HCT116 (cell line): ENCODE results near the gene PSORS1C2. TPM values are rescaled to one million over a fixed set of nuclear protein-coding genes. Genes with fewer than 3 reads are reported as not detected.
"Not testable (repeated sequence)": the region's sequence is repeated elsewhere in the genome, so short reads cannot be mapped to it uniquely, and the experiment has no call there.

ENCODE experiments used
- ATAC-seq: fragments of 200-7000 bp; cut with Tn5 transposase; 2 replicates; pipeline ENCODE4 v1.9.1; 2020; ENCODE audit warnings: mild to moderate bottlenecking, moderate library complexity
- BruUV-seq: library from RNA; stranded (reverse); fragments of 400-500 nt; replicated peaks from 2 replicates; lab custom pipeline; 2021; lab: Mats Ljungman, UMichigan
- CTCF ChIA-PET: fragments of 300-600 bp; sonication (Branson Sonifier 250); formaldehyde crosslinking; loops from one replicate; lab custom pipeline; 2021; ENCODE audit warnings: antibody characterized with exemption; lab: Charles Lee
- POLR2A ChIA-PET: fragments of 300-600, 350-600 bp; sonication (Branson Sonifier 250); formaldehyde crosslinking; loops from one replicate; lab custom pipeline; 2021; ENCODE audit warnings: antibody characterized with exemption; lab: Charles Lee
- RAD21 ChIA-PET, 2 experiments: fragments of 300-600 bp; sonication (Branson Sonifier 250); formaldehyde crosslinking; loops; one replicate each; lab custom pipeline; 2023; ENCODE audit warnings: low total read pairs in 2 of 2; ENCODE audit not compliant: uncharacterized antibody in 2 of 2, unreplicated experiment in 2 of 2, low non-redundant PET in 1 of 2; lab: Charles Lee
- DNase-seq: peaks from one replicate; pipeline ENCODE4 v3.0.0-alpha.2; 2010; ENCODE audit warnings: low read depth, low spot score
- H2AFZ ChIP-seq: fragments of 200-600 bp; shearing (Covaris generic), sonication (generic); 2 replicates; pipeline ENCODE4 v1.6.1; 2017; ENCODE audit warnings: low read depth, mixed run types, mixed read lengths, antibody characterized with exemption, low read length; ENCODE audit not compliant: poor library complexity, severe bottlenecking
- H3K27ac ChIP-seq: 2 replicates; pipeline ENCODE4 v1.5.1; 2012; ENCODE audit warnings: low read depth, low read length
- H3K27me3 ChIP-seq: fragments of 200-600 bp; sonication (generic); 2 replicates; pipeline ENCODE4 v1.6.1; 2016; ENCODE audit warnings: mixed run types, low read length, mixed read lengths; ENCODE audit not compliant: insufficient read depth
- H3K36me3 ChIP-seq, 2 experiments: fragments of 200-500 bp in 1 of 2; fragments of 200-600 bp in 1 of 2; sonication (Bioruptor generic) in 1 of 2; sonication (generic) in 1 of 2; 2 replicates each; pipeline versions ENCODE4 v1.5.1 to v1.6.1; 2014 to 2016; ENCODE audit warnings: low read length in 2 of 2, inconsistent platforms in 1 of 2, mixed read lengths in 1 of 2, mixed run types in 1 of 2; ENCODE audit not compliant: insufficient read depth in 2 of 2, control insufficient read depth in 1 of 2
- H3K4me1 ChIP-seq, 2 experiments: fragments of 200-600 bp in 1 of 2; sonication (generic) in 1 of 2; 2 replicates each; pipeline versions ENCODE4 v1.5.1 to v1.6.1; 2012 to 2017; ENCODE audit warnings: low read length in 2 of 2, inconsistent platforms in 1 of 2, mild to moderate bottlenecking in 1 of 2, mixed read lengths in 1 of 2, mixed run types in 1 of 2, moderate library complexity in 1 of 2; ENCODE audit not compliant: insufficient read depth in 2 of 2, control insufficient read depth in 1 of 2
- H3K4me2 ChIP-seq: fragments of 200-600 bp; sonication (generic); 2 replicates; pipeline ENCODE4 v1.6.1; 2017; ENCODE audit warnings: mixed run types, low read length, mixed read lengths
- H3K4me3 ChIP-seq, 2 experiments: fragments of 200-600 bp in 1 of 2; sonication (generic) in 1 of 2; replicated peaks in 1 of 2; 2 replicates each; pipeline ENCODE4 v1.5.1; 2011 to 2016; ENCODE audit warnings: low read length in 2 of 2, control low read depth in 1 of 2, low read depth in 1 of 2, mild to moderate bottlenecking in 1 of 2, mixed read lengths in 1 of 2, mixed run types in 1 of 2
- H3K79me2 ChIP-seq: fragments of 200-600 bp; sonication (generic); 2 replicates; pipeline ENCODE4 v1.6.1; 2017; ENCODE audit warnings: mild to moderate bottlenecking, mixed run types, low read length, moderate library complexity, mixed read lengths; ENCODE audit not compliant: insufficient read depth
- H3K9ac ChIP-seq: fragments of 200-600 bp; sonication (generic); 2 replicates; pipeline ENCODE4 v1.6.1; 2016; ENCODE audit warnings: low read length, mixed read lengths
- H3K9me2 ChIP-seq: fragments of 200-600 bp; sonication (generic), shearing (Covaris generic); 2 replicates; pipeline ENCODE4 v1.6.1; 2017; ENCODE audit warnings: mixed run types, mild to moderate bottlenecking, moderate library complexity; ENCODE audit not compliant: insufficient read depth
- H3K9me3 ChIP-seq, 2 experiments: fragments of 200-500 bp in 1 of 2; fragments of 200-600 bp in 1 of 2; sonication (Bioruptor generic) in 1 of 2; sonication (generic) in 1 of 2; 2 replicates each; pipeline ENCODE4 v1.6.1; 2014 to 2017; ENCODE audit warnings: low read length in 2 of 2, mixed read lengths in 2 of 2, inconsistent platforms in 1 of 2, low read depth in 1 of 2, mild to moderate bottlenecking in 1 of 2, mixed run types in 1 of 2, moderate library complexity in 1 of 2; ENCODE audit not compliant: control insufficient read depth in 1 of 2, insufficient read depth in 1 of 2
- H4K20me1 ChIP-seq: fragments of 200-600 bp; sonication (generic), shearing (Covaris generic); 2 replicates; pipeline ENCODE4 v1.6.1; 2017; ENCODE audit warnings: mixed run types, mild to moderate bottlenecking, moderate library complexity; ENCODE audit not compliant: insufficient read depth
- intact Hi-C: fragments of 100-400 bp; cut with micrococcal nuclease; formaldehyde crosslinking; loops from 2 replicates; pipeline ENCODE4 v1.10.0; 2022
- total RNA-seq: library from RNA; stranded (reverse); gene quantifications from one replicate; pipeline ENCODE4 v1.2.1, GENCODE V29; 2021; ENCODE audit not compliant: unreplicated experiment

The PSORS1C2 gene
- total RNA-seq, 1 experiment from 2014 or later: not detected

DNA sequence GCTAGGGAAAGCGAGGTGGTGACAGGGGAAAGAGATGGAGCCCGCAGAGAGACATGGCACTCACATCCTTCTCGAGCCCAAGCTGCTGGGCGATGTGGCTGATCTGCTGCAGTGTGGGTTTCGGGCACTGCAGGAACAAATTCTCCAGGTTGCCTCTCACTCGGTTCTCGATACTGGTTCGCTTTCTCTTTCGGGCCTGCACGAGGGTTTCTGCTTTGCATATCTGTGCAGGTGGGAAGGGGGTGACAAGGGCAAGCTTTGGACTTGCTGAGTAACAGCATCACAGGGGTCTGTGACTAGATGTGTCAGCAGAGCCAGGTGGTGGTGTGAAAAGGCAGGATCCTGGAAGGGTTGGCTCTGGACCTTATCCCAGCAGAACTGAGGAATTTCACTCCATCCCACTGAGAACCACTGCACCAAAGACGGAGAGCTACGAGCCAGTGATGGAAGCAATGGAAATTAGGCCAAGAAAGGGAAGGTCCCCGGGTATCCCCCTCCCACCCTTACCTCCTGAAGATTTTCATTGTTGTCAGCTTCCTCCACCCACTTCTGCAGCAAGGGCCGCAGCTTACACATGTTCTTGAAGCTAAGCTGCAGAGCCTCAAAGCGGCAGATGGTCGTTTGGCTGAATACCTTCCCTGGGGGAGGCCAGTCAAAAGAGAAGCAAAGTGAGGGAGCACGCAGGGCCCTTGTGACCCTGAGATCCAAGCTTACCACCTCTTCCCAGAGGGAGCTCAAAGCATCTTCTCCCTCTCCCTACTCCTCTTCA is 26.4 kb upstream of the PSORS1C2 start:
- H3K9me2 ChIP-seq, H3K4me2 ChIP-seq, H3K27ac ChIP-seq, H3K79me2 ChIP-seq, H3K4me3 ChIP-seq, H4K20me1 ChIP-seq, ATAC-seq, H3K9me3 ChIP-seq, RAD21 ChIA-PET, BruUV-seq, CTCF ChIA-PET, H2AFZ ChIP-seq, intact Hi-C loops, H3K27me3 ChIP-seq, POLR2A ChIA-PET, DNase-seq, H3K9ac ChIP-seq: not testable (repeated sequence)
- peaks cover 3 to 12% of the 10 kb centered on the region in 2 experiments; a peak in 3 of 4 replicates for H3K36me3 ChIP-seq
- peaks cover 9 to 19% of the 10 kb centered on the region in 2 experiments; a peak in 3 of 4 replicates for H3K4me1 ChIP-seq

- BruUV-seq, H3K27ac ChIP-seq, H4K20me1 ChIP-seq, RAD21 ChIA-PET, H3K4me2 ChIP-seq, H3K9me3 ChIP-seq, ATAC-seq, H3K27me3 ChIP-seq, H3K79me2 ChIP-seq, H2AFZ ChIP-seq, H3K9me2 ChIP-seq, POLR2A ChIA-PET, CTCF ChIA-PET, H3K9ac ChIP-seq, H3K4me3 ChIP-seq, DNase-seq, intact Hi-C loops: not testable (repeated sequence)
- Histone ChIP-seq H3K36me3 (peaks cover 3 to 12% of the 10 kb centered on the region in 2 experiments; a peak in 3 of 4 replicates), H3K4me1 (peaks cover 7 to 16% of the 10 kb centered on the region in 2 experiments; a peak in 3 of 4 replicates)
These were observed 25.7 kb upstream of the PSORS1C2 start for GRCh38 chr6:31164475-31165063.
